Endothelial cell (in vitro differentiated cells): Measurements from ENCODE around the gene DIP2C. TPM values are rescaled to one million over a fixed set of nuclear protein-coding genes. Genes with fewer than 3 reads are reported as not detected.
"Not testable (repeated sequence)": the region's sequence is repeated elsewhere in the genome, so short reads cannot be mapped to it uniquely, and the experiment has no call there.

Experiments used
- DNase-seq: peaks from one replicate; pipeline ENCODE4 v3.0.0; 2021; ENCODE audit warnings: low spot score
- H3K27ac Mint-ChIP-seq: one replicate; pipeline ENCODE4 v1.8.0; 2021; ENCODE audit warnings: mixed read lengths, inconsistent platforms; ENCODE audit not compliant: unreplicated experiment
- H3K27me3 Mint-ChIP-seq: one replicate; pipeline ENCODE4 v1.8.0; 2021; ENCODE audit warnings: mild to moderate bottlenecking, moderate library complexity, mixed read lengths, inconsistent platforms; ENCODE audit not compliant: unreplicated experiment
- H3K36me3 Mint-ChIP-seq: one replicate; pipeline ENCODE4 v1.8.0; 2021; ENCODE audit warnings: mild to moderate bottlenecking, low read depth, mixed read lengths, inconsistent platforms; ENCODE audit not compliant: unreplicated experiment
- H3K4me1 Mint-ChIP-seq: one replicate; pipeline ENCODE4 v1.8.0; 2021; ENCODE audit warnings: mild to moderate bottlenecking, mixed read lengths, inconsistent platforms; ENCODE audit not compliant: unreplicated experiment
- H3K4me3 Mint-ChIP-seq: one replicate; pipeline ENCODE4 v1.8.0; 2021; ENCODE audit warnings: mild to moderate bottlenecking, mixed read lengths, inconsistent platforms; ENCODE audit not compliant: unreplicated experiment
- H3K9me3 Mint-ChIP-seq: one replicate; pipeline ENCODE4 v1.8.0; 2021; ENCODE audit warnings: mixed read lengths, inconsistent platforms; ENCODE audit not compliant: unreplicated experiment
- CTCF ChIP-seq: fragments of 200-600 bp; sonication (generic); IDR thresholded peaks from one replicate; pipeline ENCODE4 v1.5.0; 2021; ENCODE audit warnings: antibody characterized with exemption; ENCODE audit not compliant: unreplicated experiment
- total RNA-seq: library from RNA; stranded (reverse); fragmentation: NEBNext Ultra II Directional; extraction: Animal tissue kit (Norgen Biotek cat#: 25700); gene quantifications from one replicate; pipeline ENCODE4 v1.2.1, GENCODE V29; 2021; ENCODE audit not compliant: unreplicated experiment

The DIP2C gene
- total RNA-seq, 1 donor from 2014 or later: 13.1 TPM

GRCh38 chr10:635088-635861 lies 54.2 kb downstream of the DIP2C start:
- Mint-ChIP-seq H3K4me1 (peaks cover 13% of the 10 kb centered on the region), H3K9me3 (no peaks in the 10 kb centered on the region)
- DNase-seq: no peak

GRCh38 chr10:634256-634655 lies 55.2 kb downstream of the DIP2C start:
- H3K27ac Mint-ChIP-seq: no peak overlapping the region

More at GRCh38 chr10:635088-635861, 54.2 kb downstream of the DIP2C start:
- no peaks in the 10 kb centered on the region for H3K27me3 Mint-ChIP-seq
- H3K4me3 Mint-ChIP-seq: no peak overlapping the region
- TF ChIP-seq CTCF: no peak
- no peak overlapping the region for H3K27ac Mint-ChIP-seq
- H3K36me3 Mint-ChIP-seq: peaks cover 2% of the 10 kb centered on the region

GRCh38 chr10:633279-634245 lies 55.9 kb downstream of the DIP2C start:
- peaks cover 13% of the 10 kb centered on the region for H3K4me1 Mint-ChIP-seq
- H3K27ac Mint-ChIP-seq: no peak overlapping the region
- no peaks in the 10 kb centered on the region for H3K27me3 Mint-ChIP-seq
- no peak for TF ChIP-seq CTCF
- peaks cover 2% of the 10 kb centered on the region for H3K36me3 Mint-ChIP-seq
- no peaks in the 10 kb centered on the region for H3K9me3 Mint-ChIP-seq
- no peak for DNase-seq
- H3K4me3 Mint-ChIP-seq: no peak overlapping the region

More at GRCh38 chr10:634256-634655, 55.2 kb downstream of the DIP2C start:
- TF ChIP-seq CTCF: no peak
- H3K27me3 Mint-ChIP-seq: no peaks in the 10 kb centered on the region
- no peaks in the 10 kb centered on the region for H3K9me3 Mint-ChIP-seq
- no peak for DNase-seq
- H3K4me3 Mint-ChIP-seq: no peak overlapping the region
- peaks cover 2% of the 10 kb centered on the region for H3K36me3 Mint-ChIP-seq
- peaks cover 13% of the 10 kb centered on the region for H3K4me1 Mint-ChIP-seq

GRCh38 chr10:632807-633177 lies 56.7 kb downstream of the DIP2C start:
- H3K9me3 Mint-ChIP-seq, H3K27ac Mint-ChIP-seq, H3K4me3 Mint-ChIP-seq, DNase-seq, H3K36me3 Mint-ChIP-seq, H3K27me3 Mint-ChIP-seq: not testable (repeated sequence)
- peaks cover 12% of the 10 kb centered on the region for H3K4me1 Mint-ChIP-seq

GRCh38 chr10:632155-632806 lies 57.2 kb downstream of the DIP2C start:
- DNase-seq, H3K36me3 Mint-ChIP-seq, H3K9me3 Mint-ChIP-seq, H3K4me1 Mint-ChIP-seq, H3K27me3 Mint-ChIP-seq, H3K27ac Mint-ChIP-seq, H3K4me3 Mint-ChIP-seq: not testable (repeated sequence)
